ENCODE measurements around the gene REPIN1. TPM values are rescaled to one million over a fixed set of nuclear protein-coding genes. Genes with fewer than 3 reads are reported as not detected.

Gene REPIN1
- total RNA-seq, 4 donors from 2014 or later = 115 to 332 (median 159) TPM

DNA sequence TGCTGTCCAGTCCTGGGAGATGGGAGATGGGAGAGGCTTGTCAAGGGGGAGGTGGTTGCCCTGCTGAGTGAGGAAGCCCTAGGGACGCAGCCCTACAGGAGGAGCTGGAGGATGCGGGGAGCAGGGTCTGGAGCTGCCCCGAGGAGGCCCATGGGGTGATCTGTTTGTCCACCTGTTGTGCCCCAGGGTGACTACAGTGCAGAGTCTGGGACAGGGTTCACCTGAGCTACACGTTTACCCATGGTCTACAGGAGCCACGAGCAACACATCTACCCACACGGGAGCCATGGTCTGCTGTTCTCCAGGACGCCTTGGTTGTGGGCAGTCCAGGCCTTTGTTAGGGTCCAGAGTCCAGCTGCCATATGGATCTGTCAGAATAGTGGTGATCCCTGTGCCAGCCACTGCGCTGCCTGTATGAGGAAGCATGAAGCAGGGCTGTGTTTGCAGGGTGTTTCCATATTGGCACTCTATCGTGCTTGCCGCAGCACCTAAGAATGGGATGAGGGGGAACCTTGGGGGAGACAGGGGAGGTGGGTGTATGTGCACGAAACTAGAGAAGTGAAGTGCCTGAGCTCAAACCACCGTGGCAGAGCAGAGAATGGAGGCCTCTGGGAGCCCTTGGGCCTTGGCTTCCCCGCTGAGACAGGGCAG, 34.2 kb downstream of the REPIN1 start:
- Histone ChIP-seq H3K4me1 (peaks cover 5 to 12% of the 10 kb centered on the region in 2 donors), H3K27me3 (no peaks in the 10 kb centered on the region), H3K36me3 (no peaks in the 10 kb centered on the region), H3K27ac (no peak overlapping the region), H3K4me3 (no peak overlapping the region), H3K9me3 (no peaks in the 10 kb centered on the region)
- no peak for ATAC-seq
- no peak for DNase-seq
- intact Hi-C loops (cut with DNase I; ENCODE audit: low total_unique reads) (loop anchor here (10.0 kb wide), 1 partner anchor 622 kb away; the partner anchor contains the start of genes ABCB8 and ATG9B), in situ Hi-C loops (cut with MboI; ENCODE audit: low sequenced_read_pairs in 4 of 4) (loop anchor here in 2 of 4 donors (25.0 kb wide), 1 partner anchor 115 kb away; no protein-coding TSS in a partner anchor)
- no peak for TF ChIP-seq POLR2A (IDR thresholded peaks at IDR 0.05)
- TF ChIP-seq, protein P1, sequence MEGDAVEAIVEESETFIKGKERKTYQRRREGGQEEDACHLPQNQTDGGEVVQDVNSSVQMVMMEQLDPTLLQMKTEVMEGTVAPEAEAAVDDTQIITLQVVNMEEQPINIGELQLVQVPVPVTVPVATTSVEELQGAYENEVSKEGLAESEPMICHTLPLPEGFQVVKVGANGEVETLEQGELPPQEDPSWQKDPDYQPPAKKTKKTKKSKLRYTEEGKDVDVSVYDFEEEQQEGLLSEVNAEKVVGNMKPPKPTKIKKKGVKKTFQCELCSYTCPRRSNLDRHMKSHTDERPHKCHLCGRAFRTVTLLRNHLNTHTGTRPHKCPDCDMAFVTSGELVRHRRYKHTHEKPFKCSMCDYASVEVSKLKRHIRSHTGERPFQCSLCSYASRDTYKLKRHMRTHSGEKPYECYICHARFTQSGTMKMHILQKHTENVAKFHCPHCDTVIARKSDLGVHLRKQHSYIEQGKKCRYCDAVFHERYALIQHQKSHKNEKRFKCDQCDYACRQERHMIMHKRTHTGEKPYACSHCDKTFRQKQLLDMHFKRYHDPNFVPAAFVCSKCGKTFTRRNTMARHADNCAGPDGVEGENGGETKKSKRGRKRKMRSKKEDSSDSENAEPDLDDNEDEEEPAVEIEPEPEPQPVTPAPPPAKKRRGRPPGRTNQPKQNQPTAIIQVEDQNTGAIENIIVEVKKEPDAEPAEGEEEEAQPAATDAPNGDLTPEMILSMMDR (IDR thresholded peaks at IDR 0.05 in 4 of 5, conservative IDR thresholded peaks at IDR 0.05 in 1 of 5) = no peak

DNA sequence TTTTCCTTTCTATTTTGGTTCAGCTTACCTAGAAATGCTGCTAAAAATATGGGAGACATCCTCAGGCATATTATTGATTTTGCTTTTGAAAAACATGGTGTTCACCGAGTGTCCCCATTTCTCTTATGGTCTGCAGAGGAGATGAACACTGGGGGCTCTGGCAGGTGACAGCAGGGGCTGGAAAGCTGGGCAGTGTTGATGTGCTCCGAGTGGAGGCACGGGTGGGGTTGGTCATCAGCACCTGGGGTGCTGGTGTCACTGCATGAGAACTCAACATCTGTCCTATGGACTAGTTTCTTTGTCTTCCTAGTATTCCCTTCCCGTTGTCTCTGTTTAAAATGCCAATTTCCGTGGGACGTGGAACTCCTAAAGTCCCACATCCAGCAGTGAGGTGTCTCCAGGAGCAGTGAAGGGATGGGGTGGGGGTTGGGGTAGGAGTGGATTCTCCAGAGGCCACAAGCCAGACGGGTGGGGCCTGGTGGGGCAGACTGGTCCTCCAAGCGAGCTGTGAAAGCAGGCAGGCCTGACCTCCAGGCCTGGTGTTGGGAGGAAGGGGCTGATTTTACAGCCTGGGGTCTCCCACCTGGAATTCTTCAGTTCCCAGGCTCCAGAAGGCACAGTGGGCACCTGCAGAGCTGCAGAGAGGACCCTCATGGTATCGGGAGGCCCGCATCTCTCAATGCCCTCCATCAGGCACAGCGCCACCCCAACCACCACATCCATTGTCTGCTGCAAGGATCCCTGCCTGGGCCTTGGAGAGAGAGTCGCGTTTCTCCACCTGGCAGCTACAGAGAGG, 35.0 kb downstream of the REPIN1 start:
- in situ Hi-C loops (cut with MboI; ENCODE audit: low sequenced_read_pairs in 4 of 4) = loop anchor here in 2 of 4 donors (25.0 kb wide), 1 partner anchor 116 kb away; no protein-coding TSS in a partner anchor
- H3K36me3 ChIP-seq = no peaks in the 10 kb centered on the region
- no peak for ATAC-seq
- H3K27me3 ChIP-seq = no peaks in the 10 kb centered on the region
- H3K27ac ChIP-seq = peak overlapping the region; percentile 94 to 97 (median 96)
- intact Hi-C loops (cut with DNase I; ENCODE audit: low total_unique reads) = loop anchor here (2.0 to 10.0 kb wide), 2 partner anchors 17 to 621 kb away; partner anchors contain the start of genes ABCB8 and ATG9B
- no peak for DNase-seq
- H3K4me3 ChIP-seq = peak overlapping the region in 1 of 4 donors; percentile 83
- H3K9me3 ChIP-seq = no peaks in the 10 kb centered on the region
- peaks cover 5 to 12% of the 10 kb centered on the region in 2 donors for H3K4me1 ChIP-seq
- TF ChIP-seq, protein P1 (IDR thresholded peaks at IDR 0.05 in 4 of 5, conservative IDR thresholded peaks at IDR 0.05 in 1 of 5) = no peak
- TF ChIP-seq POLR2A (IDR thresholded peaks at IDR 0.05) = no peak

DNA sequence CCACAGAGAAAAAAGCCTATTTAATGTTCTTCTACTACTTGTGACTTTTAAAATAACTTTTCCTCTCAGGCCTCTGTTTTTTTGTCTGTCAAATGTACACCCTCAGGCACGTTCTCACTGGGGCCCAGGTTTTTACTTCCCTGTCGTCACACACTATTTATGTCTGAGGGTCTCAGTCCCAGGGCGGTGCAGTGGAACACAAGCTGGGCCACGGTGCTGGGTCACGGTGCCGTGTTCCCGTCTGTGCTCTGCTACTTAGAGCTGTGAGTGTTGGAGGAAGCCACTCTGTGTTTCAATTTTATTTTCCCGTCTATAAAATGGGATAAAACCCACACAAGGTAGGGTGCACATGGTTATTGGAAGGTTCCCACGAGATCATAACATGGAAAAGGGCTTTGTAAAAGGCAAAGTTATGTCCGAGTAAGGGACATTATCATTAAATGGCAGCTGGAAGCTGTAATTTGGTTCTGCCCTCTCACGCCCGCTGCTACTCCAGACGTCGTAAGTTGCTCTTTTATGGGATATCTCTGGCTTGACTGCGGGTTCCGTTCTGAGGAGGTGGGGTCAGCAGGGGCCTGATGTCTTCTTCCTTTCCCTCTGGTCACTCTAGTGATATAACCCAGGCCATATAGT, 35.7 kb downstream of the REPIN1 start:
- intact Hi-C loops (cut with DNase I; ENCODE audit: low total_unique reads) = loop anchor here (2.0 to 10.0 kb wide), 2 partner anchors 17 to 621 kb away; partner anchors contain the start of genes ABCB8 and ATG9B
- no peak for TF ChIP-seq POLR2A (IDR thresholded peaks at IDR 0.05)
- TF ChIP-seq, protein P1 (IDR thresholded peaks at IDR 0.05 in 4 of 5, conservative IDR thresholded peaks at IDR 0.05 in 1 of 5) = no peak

DNA sequence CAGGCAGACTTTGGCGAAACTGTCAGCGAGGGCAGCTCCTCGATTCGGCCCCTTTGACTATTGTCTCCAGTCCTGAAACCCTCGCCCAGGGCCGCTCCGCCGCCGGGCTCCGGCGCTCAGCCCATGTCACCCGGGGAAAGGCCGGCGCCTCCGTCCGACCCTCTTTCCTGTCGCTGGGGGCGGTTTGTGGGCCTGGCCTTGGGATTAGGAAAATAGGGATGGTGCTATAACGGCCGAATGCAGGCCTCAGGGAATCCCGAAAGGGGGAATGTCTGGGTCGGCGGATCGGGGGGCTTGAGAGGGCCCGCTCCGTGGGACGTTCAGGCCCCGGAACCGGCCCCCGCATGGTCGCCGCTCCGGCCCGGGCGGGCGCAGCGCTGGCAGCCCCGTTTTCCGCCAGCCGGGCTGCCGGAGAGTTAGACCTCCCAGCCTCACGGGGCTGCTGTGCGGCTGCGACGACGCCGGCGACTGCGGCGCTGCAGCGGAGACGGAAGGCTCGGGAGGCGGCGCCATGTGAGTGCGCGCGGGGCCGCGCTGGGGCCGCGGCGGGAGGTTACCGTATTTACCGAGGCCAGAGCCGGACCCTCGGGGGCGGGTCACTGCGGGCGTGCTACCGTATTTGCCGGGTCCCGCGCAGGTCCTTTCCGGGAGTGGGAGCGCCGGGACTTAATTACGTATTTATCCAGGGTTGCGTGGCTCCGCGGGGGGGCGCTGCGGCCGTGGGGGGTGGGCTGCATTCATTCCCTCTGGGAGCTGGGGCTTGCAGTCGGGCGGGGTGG, 36.4 kb downstream of the REPIN1 start:
- H3K4me1 ChIP-seq = peaks cover 5 to 9% of the 10 kb centered on the region in 2 donors
- ATAC-seq = peak; percentile 85
- TF ChIP-seq POLR2A (IDR thresholded peaks at IDR 0.05) = peak; percentile 62 to 73
- TF ChIP-seq, protein P1 (IDR thresholded peaks at IDR 0.05 in 4 of 5, conservative IDR thresholded peaks at IDR 0.05 in 1 of 5) = peak in 1 of 5 experiments; percentile 42
- in situ Hi-C loops (cut with MboI; ENCODE audit: low sequenced_read_pairs in 4 of 4) = loop anchor here in 2 of 4 donors (25.0 kb wide), 1 partner anchor 118 kb away; no protein-coding TSS in a partner anchor
- H3K36me3 ChIP-seq = no peaks in the 10 kb centered on the region
- peak; percentile 73 to 83 for DNase-seq
- no peaks in the 10 kb centered on the region for H3K27me3 ChIP-seq
- intact Hi-C loops (cut with DNase I; ENCODE audit: low total_unique reads) = loop anchor here (1.0 to 10.0 kb wide), 3 partner anchors 16 to 620 kb away; partner anchors contain the start of genes ABCB8, ATG9B and ZNF775
- H3K9me3 ChIP-seq = no peaks in the 10 kb centered on the region
- peak overlapping the region; percentile 94 to 97 (median 96) for H3K27ac ChIP-seq
- H3K4me3 ChIP-seq = peak overlapping the region; percentile 69 to 83 (median 74)

More for the DNA sequence above, 35.7 kb downstream of the REPIN1 start:
- peak overlapping the region; percentile 69 to 83 (median 74) for H3K4me3 ChIP-seq
- H3K27me3 ChIP-seq = no peaks in the 10 kb centered on the region
- H3K36me3 ChIP-seq = no peaks in the 10 kb centered on the region
- in situ Hi-C loops (cut with MboI; ENCODE audit: low sequenced_read_pairs in 4 of 4) = loop anchor here in 2 of 4 donors (25.0 kb wide), 1 partner anchor 117 kb away; no protein-coding TSS in a partner anchor
- ATAC-seq (peak in 1 of 2 donors; percentile 26), DNase-seq (no peak)
- peaks cover 5 to 9% of the 10 kb centered on the region in 2 donors for H3K4me1 ChIP-seq
- peak overlapping the region; percentile 94 to 97 (median 96) for H3K27ac ChIP-seq
- H3K9me3 ChIP-seq = no peaks in the 10 kb centered on the region

All from gastrocnemius medialis (tissue), 4 donors.